ENCODE measurements around the gene LOXHD1. TPM values are rescaled to one million over a fixed set of nuclear protein-coding genes. Genes with fewer than 3 reads are reported as not detected.
A peak's percentile ranks its signal among the peaks of the same experiment; 100 is the strongest.

LOXHD1 gene
- total RNA-seq, 1 donor from 2014 or later = under 0.01 TPM

DNA sequence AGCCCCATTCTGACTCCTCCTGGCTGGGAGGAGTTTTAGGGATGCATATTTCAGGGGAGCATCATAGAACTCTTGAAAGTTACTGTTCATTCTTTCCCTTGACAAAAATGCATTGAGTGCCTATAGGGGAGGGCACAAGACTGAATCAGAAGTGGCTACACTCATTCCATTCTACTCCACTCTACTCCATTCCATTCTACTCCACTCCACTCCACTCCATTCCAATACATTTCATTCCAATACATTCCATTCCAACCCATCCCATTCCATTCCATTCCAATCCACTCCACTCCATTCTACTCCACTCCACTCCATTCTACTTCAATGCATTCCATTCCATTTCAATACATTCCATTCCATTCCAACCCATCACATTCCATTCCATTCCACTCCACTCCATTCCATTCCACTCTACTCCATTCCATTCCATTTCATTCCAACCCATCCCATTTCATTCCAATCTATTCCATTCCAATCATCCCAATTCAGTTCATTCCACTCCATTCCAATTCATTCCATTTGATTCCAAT is 110.8 kb downstream of the LOXHD1 start:
- no peak for DNase-seq (ENCODE audit: low read depth in 2 of 2)

DNA sequence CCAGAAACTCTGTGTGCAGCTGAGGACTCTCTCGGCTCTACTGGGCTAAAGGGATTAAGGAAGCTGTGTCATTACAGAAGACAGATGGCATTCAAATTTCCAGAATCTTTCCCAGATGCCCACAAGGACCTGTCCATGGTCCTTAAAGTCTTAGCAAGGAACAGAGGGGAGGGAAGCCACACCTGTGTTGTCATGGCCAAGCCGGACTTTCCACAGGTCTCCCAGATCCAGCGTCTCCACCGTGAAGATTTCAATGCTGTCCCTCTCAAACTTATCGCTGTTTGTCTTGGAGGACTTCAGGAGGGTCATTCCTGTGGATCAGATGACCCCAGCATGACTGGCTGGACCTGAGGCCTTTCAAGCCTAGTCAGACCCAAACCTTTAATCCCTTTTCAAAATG is 114.5 kb downstream of the LOXHD1 start:
- peak in 1 of 2 donors; percentile 12 for DNase-seq (ENCODE audit: low read depth in 2 of 2)

- no peak for DNase-seq (ENCODE audit: low read depth in 2 of 2)
Measured at GRCh38 chr18:46541626-46542189, 115.3 kb downstream of the LOXHD1 start.

DNA sequence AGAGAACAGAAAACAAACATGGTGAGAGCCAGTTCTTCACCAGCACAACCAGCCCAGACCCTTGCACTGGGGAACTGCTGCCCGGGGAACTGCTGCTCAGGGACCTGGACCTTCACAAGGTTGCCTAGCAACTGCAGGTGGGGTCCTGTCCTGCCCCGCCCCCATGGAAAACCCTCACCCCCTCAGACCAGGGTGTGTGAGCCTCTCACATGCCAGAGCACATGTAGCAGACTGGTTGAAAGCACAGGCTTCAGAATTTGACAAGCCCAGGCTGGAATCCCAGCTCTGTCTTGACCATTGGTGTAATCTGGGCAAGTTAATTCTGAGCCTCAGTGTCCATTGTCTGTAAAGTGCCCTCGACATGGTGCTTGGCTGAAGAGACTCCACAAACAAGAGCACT is 118.6 kb downstream of the LOXHD1 start:
- no peak for DNase-seq (ENCODE audit: low read depth in 2 of 2)

GRCh38 chr18:46536215-46536874 is 120.7 kb downstream of the LOXHD1 start:
- DNase-seq (ENCODE audit: low read depth in 2 of 2) = no peak

DNA sequence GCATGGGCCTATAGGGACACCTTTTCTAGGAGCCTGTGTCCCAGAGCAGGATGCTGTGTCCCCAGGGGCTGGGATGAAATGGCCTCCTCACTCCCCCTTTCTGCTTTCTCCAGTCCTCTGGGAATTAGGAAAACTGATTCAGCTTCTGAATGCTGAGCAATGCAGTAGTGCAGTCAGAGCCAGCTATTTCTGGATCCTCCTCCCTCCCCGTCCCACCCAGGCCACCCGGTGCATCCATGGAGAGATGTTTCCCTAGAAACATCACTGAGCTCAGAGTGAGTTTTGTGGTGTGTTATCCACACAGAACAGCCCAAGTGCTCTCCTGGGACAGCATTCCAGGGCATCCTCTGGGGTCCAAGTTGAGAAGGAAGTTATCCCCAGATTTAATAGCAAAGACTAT is 125.5 kb downstream of the LOXHD1 start:
- DNase-seq (ENCODE audit: low read depth in 2 of 2) = no peak

DNA sequence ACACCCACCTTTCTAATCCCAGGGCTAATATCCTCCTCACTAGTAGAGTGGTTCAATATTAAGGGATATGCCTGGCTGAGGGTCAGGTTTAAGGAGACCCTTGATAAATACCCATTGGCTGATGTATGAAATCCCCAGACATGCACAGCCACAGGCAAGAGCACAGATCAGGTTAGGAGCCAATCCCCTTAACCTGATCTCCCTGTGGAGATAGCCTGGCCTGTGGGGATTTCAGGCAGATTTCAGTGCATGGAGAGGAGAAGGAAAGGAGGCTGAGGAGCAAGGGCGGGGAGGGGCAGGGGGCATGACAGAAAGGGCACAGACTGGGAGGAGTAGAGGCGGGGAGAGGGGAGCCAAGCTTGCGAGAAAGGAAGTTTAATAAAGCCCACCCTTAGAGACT is 129.0 kb downstream of the LOXHD1 start:
- no peak for DNase-seq (ENCODE audit: low read depth in 2 of 2)

DNA sequence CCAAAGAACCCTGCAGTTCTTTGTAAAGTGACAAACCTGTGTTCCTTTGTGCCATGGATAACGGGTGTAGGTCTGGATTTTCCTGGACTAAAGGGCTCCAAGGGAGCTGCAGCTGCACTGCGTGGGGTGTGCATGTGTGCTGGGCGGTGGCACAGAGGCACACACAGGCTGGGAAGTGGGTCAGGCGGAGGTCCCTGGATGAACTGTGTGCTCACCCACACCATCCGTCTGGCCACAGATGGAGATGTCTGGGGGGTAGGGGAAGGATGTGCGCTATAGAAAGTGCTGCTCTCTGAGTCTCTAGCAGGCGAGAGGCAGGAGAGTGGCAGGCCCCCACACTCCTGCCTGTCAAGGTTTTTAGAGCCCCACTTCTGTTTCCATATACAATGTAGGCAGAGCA is 137.2 kb downstream of the LOXHD1 start:
- no peak for DNase-seq (ENCODE audit: low read depth in 2 of 2)

GRCh38 chr18:46518438-46518837 is 138.6 kb downstream of the LOXHD1 start:
- no peak for DNase-seq (ENCODE audit: low read depth in 2 of 2)

- no peak for DNase-seq (ENCODE audit: low read depth in 2 of 2)
Measured at GRCh38 chr18:46516555-46516954, 140.5 kb downstream of the LOXHD1 start.

DNA sequence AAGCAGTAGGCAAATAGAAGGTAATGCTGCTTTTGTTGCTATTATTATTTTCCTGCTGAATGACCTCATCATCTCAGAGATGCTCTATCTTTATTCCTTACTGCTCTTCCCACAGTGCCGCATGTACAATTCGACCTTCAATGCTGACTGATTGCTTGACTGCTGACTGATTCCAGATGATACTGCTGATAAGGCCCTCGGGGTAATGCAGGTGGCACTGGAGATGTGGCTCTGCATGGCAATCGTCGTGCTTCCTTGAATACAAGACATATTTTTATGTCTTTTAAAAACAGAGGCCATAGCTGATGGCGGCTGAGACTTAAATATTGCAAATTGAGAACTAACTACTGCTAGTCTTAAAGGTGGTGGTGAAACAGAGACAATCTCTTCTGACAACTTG is 146.6 kb downstream of the LOXHD1 start:
- no peak for DNase-seq (ENCODE audit: low read depth in 2 of 2)

DNA sequence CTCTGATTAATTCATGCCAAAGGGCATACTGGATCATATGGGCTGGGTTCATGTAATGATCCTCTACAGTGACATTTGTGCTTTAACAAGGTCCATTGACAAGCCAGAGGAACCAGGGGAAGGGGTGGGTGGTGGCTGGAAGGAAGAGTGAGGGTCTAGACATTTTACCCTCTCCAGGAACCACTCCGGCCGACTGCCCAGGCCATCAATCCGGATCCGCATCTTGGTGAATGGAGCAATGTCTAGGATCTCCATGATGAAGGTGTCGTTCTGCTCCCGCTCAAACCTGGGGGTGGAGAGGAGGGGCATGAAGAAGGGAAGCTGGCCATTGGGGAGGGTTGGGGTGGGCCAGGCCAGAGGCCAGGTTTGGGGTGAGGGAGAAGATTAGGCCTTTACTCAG is 147.5 kb downstream of the LOXHD1 start:
- no peak for DNase-seq (ENCODE audit: low read depth in 2 of 2)

- DNase-seq (ENCODE audit: low read depth in 2 of 2) = no peak
Measured at GRCh38 chr18:46506974-46507586, 149.9 kb downstream of the LOXHD1 start.

DNA sequence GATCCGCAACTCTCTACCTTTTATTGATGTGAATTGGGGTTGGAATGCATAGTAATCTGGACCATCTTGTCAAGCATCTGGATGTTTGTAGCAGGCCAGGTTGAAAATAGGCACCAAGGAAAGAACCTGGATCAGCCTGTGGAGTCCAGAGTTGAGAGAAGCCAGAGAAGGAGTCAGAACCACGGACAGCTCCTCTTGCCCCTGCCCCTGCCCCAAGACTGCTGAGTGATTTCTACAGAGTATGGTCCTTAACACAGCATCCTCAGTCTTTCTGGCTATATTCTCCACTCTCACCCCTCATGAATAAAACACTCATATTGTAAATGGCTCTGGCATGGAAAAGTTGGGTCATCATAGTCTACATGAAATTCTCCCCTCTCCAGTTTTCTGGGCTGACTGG is 154.6 kb downstream of the LOXHD1 start:
- peak in 1 of 2 donors; percentile 12 for DNase-seq (ENCODE audit: low read depth in 2 of 2)

DNA sequence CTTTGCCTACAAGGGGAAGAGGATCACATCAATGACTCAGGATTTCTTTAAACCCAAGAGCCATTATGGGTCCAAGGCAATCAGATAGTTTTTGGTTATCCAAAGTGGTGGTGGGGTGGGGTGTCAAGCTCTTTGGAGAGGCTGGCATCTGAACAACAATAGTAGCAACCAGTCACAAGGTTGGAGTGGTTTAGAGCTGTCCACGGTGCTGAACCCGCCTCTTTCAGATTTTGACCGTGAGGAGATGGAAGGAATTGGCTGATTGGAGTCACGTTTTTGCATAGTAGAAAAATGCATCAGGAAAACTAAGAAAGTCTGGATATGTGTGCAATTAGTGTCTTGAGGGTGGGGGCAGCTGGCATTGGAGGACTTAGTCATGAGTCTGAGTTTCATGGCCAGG is 159.9 kb downstream of the LOXHD1 start:
- peak; percentile 12 to 34 for DNase-seq (ENCODE audit: low read depth in 2 of 2)

DNA sequence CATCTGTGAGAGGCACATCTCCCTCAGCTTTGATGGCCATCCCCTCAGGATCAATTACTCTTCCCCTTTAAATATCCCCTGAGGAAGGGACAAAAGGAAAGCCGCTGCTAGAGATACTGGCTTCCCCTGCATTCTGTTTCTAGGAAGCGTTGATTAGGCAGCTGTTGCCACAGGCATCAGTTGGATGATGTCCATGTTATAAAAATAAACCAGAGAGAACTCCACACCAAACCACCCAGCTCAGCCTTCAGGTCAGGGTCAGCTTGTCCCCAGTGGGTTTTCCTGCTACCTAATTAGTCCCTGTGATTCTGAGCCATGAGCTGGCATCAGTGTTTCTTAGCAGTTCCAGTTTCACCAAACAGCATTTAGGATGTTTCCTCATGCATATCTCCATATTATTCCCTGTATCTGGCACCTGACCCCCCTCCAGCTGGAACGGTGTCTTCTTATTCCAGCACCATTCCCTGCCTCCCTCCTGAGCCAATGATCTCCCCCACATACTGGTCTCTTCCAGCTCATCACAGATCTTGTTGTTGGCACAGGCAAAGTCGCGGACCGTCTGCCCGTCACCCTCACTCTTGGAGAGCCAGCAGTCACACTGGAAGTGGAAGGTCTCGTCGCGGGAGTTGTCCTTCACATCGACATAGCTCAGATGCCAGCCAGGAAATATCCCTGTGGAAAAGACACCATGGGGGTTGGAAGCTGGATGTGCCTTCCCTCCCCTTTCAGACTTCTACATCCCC is 168.4 kb downstream of the LOXHD1 start:
- no peak for DNase-seq (ENCODE audit: low read depth in 2 of 2)

GRCh38 chr18:46485675-46486194 is 171.3 kb downstream of the LOXHD1 start:
- DNase-seq (ENCODE audit: low read depth in 2 of 2) = no peak

GRCh38 chr18:46484971-46485370 is 172.0 kb downstream of the LOXHD1 start:
- no peak for DNase-seq (ENCODE audit: low read depth in 2 of 2)

DNA sequence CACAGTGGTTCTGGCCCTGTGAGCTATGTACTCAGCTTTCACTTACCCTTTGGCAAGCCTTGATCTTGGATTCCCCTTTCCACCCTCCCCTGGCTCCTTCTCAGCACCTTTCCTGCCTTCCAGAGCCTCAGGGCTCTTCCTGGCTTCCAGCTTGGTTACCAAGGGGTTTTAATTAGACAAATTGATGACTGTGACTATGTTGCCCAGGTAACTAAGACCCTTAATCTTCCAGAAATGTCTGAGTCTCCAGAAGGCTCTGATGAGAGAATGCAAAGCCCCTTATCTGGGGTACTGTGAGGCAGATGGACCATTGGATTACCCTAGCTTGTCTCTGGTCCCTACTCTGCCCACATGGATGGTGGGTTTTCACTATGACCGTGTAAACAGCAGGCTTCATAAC is 174.2 kb downstream of the LOXHD1 start:
- DNase-seq (ENCODE audit: low read depth in 2 of 2) = no peak

DNA sequence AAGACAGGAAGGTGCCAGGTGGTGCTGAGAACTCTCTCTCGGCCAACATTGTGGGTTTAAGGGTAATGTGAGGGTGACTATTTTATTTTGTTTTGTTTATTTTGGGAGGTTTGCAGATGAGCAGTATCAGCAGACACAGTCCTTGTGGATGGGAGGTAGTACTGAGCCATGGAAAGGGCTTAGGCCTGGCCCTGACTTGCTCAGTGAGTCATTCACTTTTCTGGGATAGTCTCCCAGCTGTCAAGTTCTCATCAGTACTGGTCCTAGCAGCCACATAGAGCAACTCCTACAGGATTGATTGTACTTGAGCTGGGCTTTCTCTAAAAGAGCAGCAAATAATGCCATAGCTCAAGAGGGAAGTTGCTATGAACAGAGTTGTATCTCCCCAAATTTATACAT is 175.2 kb downstream of the LOXHD1 start:
- DNase-seq (ENCODE audit: low read depth in 2 of 2) = no peak

- DNase-seq (ENCODE audit: low read depth in 2 of 2) = peak; percentile 30 to 54
Measured at GRCh38 chr18:46481048-46481846, 175.8 kb downstream of the LOXHD1 start.
